Measurements from ENCODE around the gene PPP6R3. TPM values are rescaled to one million over a fixed set of nuclear protein-coding genes. Genes with fewer than 3 reads are reported as not detected.

Gene PPP6R3
- total RNA-seq, 1 donor from 2014 or later = 126 TPM

GRCh38 chr11:68651208-68651984 lies 190.8 kb downstream of the PPP6R3 start:
- no peaks in the 10 kb centered on the region for H3K36me3 Mint-ChIP-seq (ENCODE audit: low read depth)
- no peak overlapping the region for H3K27ac Mint-ChIP-seq
- peaks cover 5% of the 10 kb centered on the region for H3K27me3 Mint-ChIP-seq (ENCODE audit: low read depth)
- intact Hi-C loops (cut with micrococcal nuclease) = no loop called here
- no peaks in the 10 kb centered on the region for H3K4me1 Mint-ChIP-seq (ENCODE audit: low read depth)
- no peak for DNase-seq (ENCODE audit: low spot score)
- no peak overlapping the region for H3K4me3 Mint-ChIP-seq (ENCODE audit: low read depth)
- H3K9me3 Mint-ChIP-seq = peaks cover 8% of the 10 kb centered on the region

GRCh38 chr11:68651985-68652682 lies 191.6 kb downstream of the PPP6R3 start:
- Mint-ChIP-seq H3K9me3 (peaks cover 4% of the 10 kb centered on the region), H3K4me3 (ENCODE audit: low read depth) (no peak overlapping the region), H3K27ac (no peak overlapping the region), H3K36me3 (ENCODE audit: low read depth) (no peaks in the 10 kb centered on the region), H3K27me3 (ENCODE audit: low read depth) (peaks cover 5% of the 10 kb centered on the region), H3K4me1 (ENCODE audit: low read depth) (no peaks in the 10 kb centered on the region)
- intact Hi-C loops (cut with micrococcal nuclease) = no loop called here
- no peak for DNase-seq (ENCODE audit: low spot score)

GRCh38 chr11:68652683-68653156 lies 192.2 kb downstream of the PPP6R3 start:
- Mint-ChIP-seq H3K4me1 (ENCODE audit: low read depth) (no peaks in the 10 kb centered on the region), H3K9me3 (no peaks in the 10 kb centered on the region), H3K27me3 (ENCODE audit: low read depth) (peaks cover 5% of the 10 kb centered on the region), H3K27ac (no peak overlapping the region), H3K36me3 (ENCODE audit: low read depth) (no peaks in the 10 kb centered on the region), H3K4me3 (ENCODE audit: low read depth) (no peak overlapping the region)
- intact Hi-C loops (cut with micrococcal nuclease) = no loop called here
- no peak for DNase-seq (ENCODE audit: low spot score)

GRCh38 chr11:68653486-68654430 lies 193.2 kb downstream of the PPP6R3 start:
- H3K4me1 Mint-ChIP-seq (ENCODE audit: low read depth) = no peaks in the 10 kb centered on the region
- intact Hi-C loops (cut with micrococcal nuclease) = no loop called here
- H3K27ac Mint-ChIP-seq = no peak overlapping the region
- no peak overlapping the region for H3K4me3 Mint-ChIP-seq (ENCODE audit: low read depth)
- no peak for DNase-seq (ENCODE audit: low spot score)
- peaks cover 5% of the 10 kb centered on the region for H3K27me3 Mint-ChIP-seq (ENCODE audit: low read depth)
- H3K36me3 Mint-ChIP-seq (ENCODE audit: low read depth) = no peaks in the 10 kb centered on the region
- H3K9me3 Mint-ChIP-seq = no peaks in the 10 kb centered on the region

DNA sequence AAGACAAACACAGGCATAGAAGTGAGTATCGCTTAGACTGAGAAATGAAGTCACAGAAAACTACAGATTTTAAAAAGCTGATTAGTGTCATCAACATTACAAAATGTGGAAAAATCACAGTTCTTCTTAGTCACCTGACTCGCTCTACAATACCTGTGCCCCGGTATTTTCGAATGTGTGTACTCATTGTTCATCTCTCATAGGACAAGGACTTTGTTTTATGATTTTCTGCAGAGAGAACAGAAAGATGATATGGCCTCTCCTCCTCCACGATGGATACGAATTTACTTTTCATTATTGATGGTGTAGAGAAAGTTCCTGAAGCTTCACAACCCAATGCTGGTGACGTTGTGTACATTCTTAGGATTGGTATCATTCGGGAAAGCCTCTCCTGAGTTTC lies 194.4 kb downstream of the PPP6R3 start:
- H3K4me1 Mint-ChIP-seq (ENCODE audit: low read depth) = no peaks in the 10 kb centered on the region
- intact Hi-C loops (cut with micrococcal nuclease) = no loop called here
- DNase-seq (ENCODE audit: low spot score) = no peak
- H3K9me3 Mint-ChIP-seq = no peaks in the 10 kb centered on the region
- no peaks in the 10 kb centered on the region for H3K36me3 Mint-ChIP-seq (ENCODE audit: low read depth)
- no peak overlapping the region for H3K4me3 Mint-ChIP-seq (ENCODE audit: low read depth)
- H3K27me3 Mint-ChIP-seq (ENCODE audit: low read depth) = no peaks in the 10 kb centered on the region
- no peak overlapping the region for H3K27ac Mint-ChIP-seq

DNA sequence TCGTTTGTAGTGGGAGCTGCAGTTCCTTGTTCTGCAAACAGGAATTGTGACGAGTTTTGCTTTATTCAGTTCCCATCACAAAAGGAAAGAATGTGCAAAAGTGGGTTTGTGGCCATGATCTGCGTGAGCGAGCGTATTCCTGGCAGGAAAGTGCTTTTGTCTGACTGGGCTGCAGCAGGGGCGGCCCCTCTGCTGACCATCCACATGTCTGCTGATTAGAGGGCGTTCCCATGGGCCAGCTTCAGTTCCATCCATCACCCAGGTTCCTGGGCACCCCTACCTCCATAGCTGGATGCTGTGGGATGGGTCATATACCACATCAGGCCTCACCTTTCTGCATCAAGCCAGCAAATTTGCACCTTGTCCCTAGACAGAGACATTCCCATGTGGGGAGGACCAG lies 194.9 kb downstream of the PPP6R3 start:
- no peak for DNase-seq (ENCODE audit: low spot score)
- Mint-ChIP-seq H3K4me3 (ENCODE audit: low read depth) (no peak overlapping the region), H3K4me1 (ENCODE audit: low read depth) (no peaks in the 10 kb centered on the region), H3K27ac (no peak overlapping the region), H3K27me3 (ENCODE audit: low read depth) (no peaks in the 10 kb centered on the region), H3K9me3 (no peaks in the 10 kb centered on the region), H3K36me3 (ENCODE audit: low read depth) (no peaks in the 10 kb centered on the region)
- intact Hi-C loops (cut with micrococcal nuclease) = no loop called here

DNA sequence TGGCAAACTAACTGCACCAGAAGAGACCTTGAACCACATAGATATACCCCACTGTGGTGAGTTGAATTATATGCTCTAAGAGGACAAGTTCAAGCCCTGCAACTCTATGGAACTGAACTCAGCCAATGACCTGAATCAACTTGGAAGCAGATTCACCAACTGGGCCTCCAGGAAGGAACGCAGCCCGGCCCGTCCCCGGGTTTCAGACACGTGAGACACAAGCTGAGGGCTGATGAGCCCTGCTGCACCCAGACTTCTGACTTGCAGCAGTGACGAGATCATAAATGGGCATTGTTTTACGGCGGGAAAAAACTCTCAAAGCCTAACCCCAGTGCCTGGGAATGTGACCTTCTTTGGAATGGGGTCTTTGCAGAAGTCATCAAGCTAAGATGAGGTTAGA lies 195.3 kb downstream of the PPP6R3 start:
- intact Hi-C loops (cut with micrococcal nuclease) = no loop called here
- Mint-ChIP-seq H3K4me3 (ENCODE audit: low read depth) (no peak overlapping the region), H3K9me3 (no peaks in the 10 kb centered on the region), H3K27ac (no peak overlapping the region), H3K36me3 (ENCODE audit: low read depth) (no peaks in the 10 kb centered on the region), H3K4me1 (ENCODE audit: low read depth) (no peaks in the 10 kb centered on the region), H3K27me3 (ENCODE audit: low read depth) (no peaks in the 10 kb centered on the region)
- no peak for DNase-seq (ENCODE audit: low spot score)

DNA sequence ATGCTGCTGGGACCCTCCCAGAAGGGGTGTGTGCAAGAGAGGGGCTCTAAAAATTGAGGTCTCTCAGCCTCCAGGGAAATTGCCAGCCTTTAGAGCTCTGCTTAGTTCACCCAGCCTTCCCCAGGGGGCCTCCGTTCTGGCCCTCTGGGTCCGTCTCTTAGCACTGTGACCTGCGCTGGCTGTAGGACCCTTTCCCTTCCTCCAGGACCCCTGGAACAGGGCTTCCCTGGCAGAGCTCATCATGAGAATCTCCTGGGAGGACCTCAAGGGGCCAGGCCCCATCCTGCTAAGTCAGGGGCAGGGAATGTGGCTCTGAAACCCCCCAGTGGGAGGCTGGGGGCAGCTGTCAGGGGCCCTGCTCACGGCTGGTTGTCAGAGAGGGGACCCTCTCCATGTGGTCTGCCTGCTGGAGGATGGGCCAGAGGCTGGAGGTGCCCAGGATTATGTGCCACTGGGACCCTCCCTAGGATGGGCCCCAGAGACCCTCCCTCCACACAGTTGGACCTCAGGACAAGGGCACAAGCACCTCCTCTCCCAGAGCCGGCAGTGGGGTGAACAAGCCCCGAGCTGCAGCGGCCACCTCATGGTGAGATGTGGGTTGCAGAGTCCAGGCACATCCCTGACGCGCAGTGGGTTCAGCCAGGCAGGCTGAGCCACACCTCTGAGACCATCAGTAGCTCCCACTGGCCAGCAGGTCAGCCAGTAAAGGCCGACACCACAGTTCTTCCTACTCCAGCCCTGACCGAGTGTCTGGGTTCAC lies 196.6 kb downstream of the PPP6R3 start:
- no peak for DNase-seq (ENCODE audit: low spot score)
- no peaks in the 10 kb centered on the region for H3K27me3 Mint-ChIP-seq (ENCODE audit: low read depth)
- no peak overlapping the region for H3K4me3 Mint-ChIP-seq (ENCODE audit: low read depth)
- H3K9me3 Mint-ChIP-seq = no peaks in the 10 kb centered on the region
- no peaks in the 10 kb centered on the region for H3K4me1 Mint-ChIP-seq (ENCODE audit: low read depth)
- intact Hi-C loops (cut with micrococcal nuclease) = no loop called here
- no peak overlapping the region for H3K27ac Mint-ChIP-seq
- H3K36me3 Mint-ChIP-seq (ENCODE audit: low read depth) = no peaks in the 10 kb centered on the region

- H3K27ac Mint-ChIP-seq = no peak overlapping the region
- no peak for DNase-seq (ENCODE audit: low spot score)
- H3K36me3 Mint-ChIP-seq (ENCODE audit: low read depth) = no peaks in the 10 kb centered on the region
- H3K4me3 Mint-ChIP-seq (ENCODE audit: low read depth) = no peak overlapping the region
- intact Hi-C loops (cut with micrococcal nuclease) = no loop called here
- H3K9me3 Mint-ChIP-seq = no peaks in the 10 kb centered on the region
- H3K27me3 Mint-ChIP-seq (ENCODE audit: low read depth) = no peaks in the 10 kb centered on the region
- H3K4me1 Mint-ChIP-seq (ENCODE audit: low read depth) = no peaks in the 10 kb centered on the region
These were observed 197.5 kb downstream of the PPP6R3 start for GRCh38 chr11:68658097-68658496.

GRCh38 chr11:68658661-68659060 lies 198.1 kb downstream of the PPP6R3 start:
- no peak for DNase-seq (ENCODE audit: low spot score)
- H3K36me3 Mint-ChIP-seq (ENCODE audit: low read depth) = no peaks in the 10 kb centered on the region
- intact Hi-C loops (cut with micrococcal nuclease) = no loop called here
- H3K9me3 Mint-ChIP-seq = no peaks in the 10 kb centered on the region
- no peak overlapping the region for H3K27ac Mint-ChIP-seq
- no peaks in the 10 kb centered on the region for H3K27me3 Mint-ChIP-seq (ENCODE audit: low read depth)
- H3K4me3 Mint-ChIP-seq (ENCODE audit: low read depth) = no peak overlapping the region
- no peaks in the 10 kb centered on the region for H3K4me1 Mint-ChIP-seq (ENCODE audit: low read depth)

GRCh38 chr11:68659158-68659921 lies 198.8 kb downstream of the PPP6R3 start:
- no peak for DNase-seq (ENCODE audit: low spot score)
- Mint-ChIP-seq H3K27ac (no peak overlapping the region), H3K27me3 (ENCODE audit: low read depth) (no peaks in the 10 kb centered on the region), H3K36me3 (ENCODE audit: low read depth) (no peaks in the 10 kb centered on the region), H3K4me1 (ENCODE audit: low read depth) (no peaks in the 10 kb centered on the region), H3K9me3 (no peaks in the 10 kb centered on the region), H3K4me3 (ENCODE audit: low read depth) (no peak overlapping the region)
- intact Hi-C loops (cut with micrococcal nuclease) = no loop called here
